SJCRH30 (cell line): Measurements from ENCODE around the gene CTSD. TPM values are rescaled to one million over a fixed set of nuclear protein-coding genes. Genes with fewer than 3 reads are reported as not detected.
"Not testable (repeated sequence)": the region's sequence is repeated elsewhere in the genome, so short reads cannot be mapped to it uniquely, and the experiment has no call there.

ENCODE experiments used
- DNase-seq, 2 experiments: peaks; one replicate each; pipeline ENCODE4 v3.0.0-alpha.2; 2015 to 2020
- H3K27ac ChIP-seq: fragments of 250-450 bp; sonication (Bioruptor Pico); 2 replicates; pipeline ENCODE4 v1.5.1; 2020; ENCODE audit warnings: mild to moderate bottlenecking, moderate library complexity
- H3K27me3 ChIP-seq: fragments of 250-450 bp; sonication (Bioruptor Pico); 2 replicates; pipeline ENCODE4 v1.5.1; 2020; ENCODE audit warnings: mild to moderate bottlenecking, moderate library complexity
- H3K36me3 ChIP-seq: fragments of 250-450 bp; sonication (Bioruptor Pico); 2 replicates; pipeline ENCODE4 v1.5.1; 2020; ENCODE audit warnings: mild to moderate bottlenecking, moderate library complexity
- H3K4me1 ChIP-seq: fragments of 250-450 bp; sonication (Bioruptor Pico); 2 replicates; pipeline ENCODE4 v1.5.1; 2020; ENCODE audit warnings: mild to moderate bottlenecking, moderate library complexity
- H3K4me3 ChIP-seq: fragments of 250-450 bp; sonication (Bioruptor Pico); 2 replicates; pipeline ENCODE4 v1.5.1; 2020; ENCODE audit warnings: mild to moderate bottlenecking, moderate library complexity
- H3K9me3 ChIP-seq: fragments of 250-450 bp; sonication (Bioruptor Pico); replicated peaks from 2 replicates; pipeline ENCODE4 v1.5.1; 2020; ENCODE audit warnings: mild to moderate bottlenecking, moderate library complexity
- total RNA-seq: library from RNA; depleted of rRNA; stranded (reverse); fragments of >200 nt; shearing (Covaris generic); gene quantifications from 2 replicates; pipeline ENCODE4 v1.2.3, GENCODE V29; 2014; rRNA removed

CTSD gene
- 70.2 and 71.4 TPM in 2 replicates for total RNA-seq

- peak within 1 kb of the TSS; percentile 91 for H3K4me3 ChIP-seq
- peak; percentile 82 to 83 for DNase-seq
- H3K27me3 ChIP-seq, result no peaks in the 10 kb centered on the region
- H3K36me3 ChIP-seq, result no peaks in the 10 kb centered on the region; the same call in 1 of the 2 replicates
- H3K27ac ChIP-seq, result peak within 1 kb of the TSS; percentile 31
- peaks cover 16% of the 10 kb centered on the region; the same call in 1 of the 2 replicates for H3K4me1 ChIP-seq
- no peaks in the 10 kb centered on the region for H3K9me3 ChIP-seq
These were observed at the start of gene CTSD for GRCh38 chr11:1763796-1764661. Gene CTSD, minus strand, starts transcription at chr11:1763927. Its CDS starts 68 bp downstream, at chr11:1763859.

- not testable (repeated sequence) for H3K27me3 ChIP-seq, H3K4me1 ChIP-seq, H3K4me3 ChIP-seq, DNase-seq, H3K36me3 ChIP-seq, H3K27ac ChIP-seq
- H3K9me3 ChIP-seq, result peaks cover 16% of the 10 kb centered on the region; the same call in 1 of the 2 replicates
These were observed 49.6 kb upstream of the CTSD start for GRCh38 chr11:1813356-1813755.

GRCh38 chr11:1812801-1813200 is 49.1 kb upstream of the CTSD start:
- Histone ChIP-seq H3K27me3 (no peaks in the 10 kb centered on the region), H3K4me1 (no peaks in the 10 kb centered on the region), H3K36me3 (no peaks in the 10 kb centered on the region), H3K9me3 (peaks cover 11% of the 10 kb centered on the region; the same call in 1 of the 2 replicates), H3K4me3 (no peak overlapping the region), H3K27ac (no peak overlapping the region)
- no peak for DNase-seq

- Histone ChIP-seq H3K27ac (no peak overlapping the region), H3K4me3 (no peak overlapping the region), H3K36me3 (no peaks in the 10 kb centered on the region), H3K9me3 (0 out of 2 replicates have a peak, but pooled peaks cover 8% of the 10 kb centered on the region), H3K27me3 (no peaks in the 10 kb centered on the region), H3K4me1 (no peaks in the 10 kb centered on the region)
- DNase-seq, result no peak
These were observed 48.5 kb upstream of the CTSD start for GRCh38 chr11:1812274-1812673.

GRCh38 chr11:1810761-1811160 is 47.0 kb upstream of the CTSD start:
- DNase-seq, result no peak
- Histone ChIP-seq H3K27ac (no peak overlapping the region), H3K4me3 (no peak overlapping the region), H3K9me3 (0 out of 2 replicates have a peak, but pooled peaks cover 6% of the 10 kb centered on the region), H3K27me3 (no peaks in the 10 kb centered on the region), H3K4me1 (no peaks in the 10 kb centered on the region), H3K36me3 (no peaks in the 10 kb centered on the region)

- H3K27me3 ChIP-seq, result no peaks in the 10 kb centered on the region
- no peak overlapping the region for H3K27ac ChIP-seq
- no peak overlapping the region for H3K4me3 ChIP-seq
- H3K4me1 ChIP-seq, result no peaks in the 10 kb centered on the region
- 0 out of 2 replicates have a peak, but pooled peaks cover 6% of the 10 kb centered on the region for H3K9me3 ChIP-seq
- no peaks in the 10 kb centered on the region for H3K36me3 ChIP-seq
- no peak for DNase-seq
These were observed 43.7 kb upstream of the CTSD start for GRCh38 chr11:1807264-1807995.

- Histone ChIP-seq H3K36me3 (no peaks in the 10 kb centered on the region), H3K4me1 (no peaks in the 10 kb centered on the region), H3K9me3 (0 out of 2 replicates have a peak, but pooled peaks cover 3% of the 10 kb centered on the region), H3K4me3 (no peak overlapping the region), H3K27ac (no peak overlapping the region), H3K27me3 (no peaks in the 10 kb centered on the region)
- DNase-seq, result no peak
These were observed 41.8 kb upstream of the CTSD start for GRCh38 chr11:1805525-1805924.

- H3K9me3 ChIP-seq, DNase-seq, H3K27me3 ChIP-seq, H3K36me3 ChIP-seq, H3K27ac ChIP-seq, H3K4me1 ChIP-seq, H3K4me3 ChIP-seq: not testable (repeated sequence)
These were observed 40.2 kb upstream of the CTSD start for GRCh38 chr11:1803835-1804519.

- Histone ChIP-seq H3K27me3 (no peaks in the 10 kb centered on the region), H3K9me3 (no peaks in the 10 kb centered on the region)
These were observed 39.5 kb upstream of the CTSD start for GRCh38 chr11:1803246-1803645.

GRCh38 chr11:1797391-1798125 is 33.8 kb upstream of the CTSD start:
- no peaks in the 10 kb centered on the region for H3K36me3 ChIP-seq
- no peaks in the 10 kb centered on the region for H3K9me3 ChIP-seq
- no peak overlapping the region for H3K4me3 ChIP-seq
- H3K4me1 ChIP-seq, result no peaks in the 10 kb centered on the region
- no peaks in the 10 kb centered on the region; the same call in 1 of the 2 replicates for H3K27me3 ChIP-seq
- H3K27ac ChIP-seq, result no peak overlapping the region
- no peak for DNase-seq

More at GRCh38 chr11:1803246-1803645, 39.5 kb upstream of the CTSD start:
- H3K27ac ChIP-seq, result no peak overlapping the region
- H3K4me1 ChIP-seq, result no peaks in the 10 kb centered on the region
- no peak for DNase-seq
- no peak overlapping the region for H3K4me3 ChIP-seq
- H3K36me3 ChIP-seq, result no peaks in the 10 kb centered on the region

GRCh38 chr11:1796413-1797011 is 32.8 kb upstream of the CTSD start:
- DNase-seq, result no peak
- Histone ChIP-seq H3K27me3 (no peaks in the 10 kb centered on the region; the same call in 1 of the 2 replicates), H3K36me3 (no peaks in the 10 kb centered on the region), H3K4me1 (no peaks in the 10 kb centered on the region), H3K4me3 (no peak overlapping the region), H3K27ac (no peak overlapping the region), H3K9me3 (no peaks in the 10 kb centered on the region)

GRCh38 chr11:1793081-1793480 is 29.4 kb upstream of the CTSD start:
- DNase-seq, result no peak
- Histone ChIP-seq H3K36me3 (no peaks in the 10 kb centered on the region), H3K27ac (no peak overlapping the region), H3K9me3 (0 out of 2 replicates have a peak, but pooled peaks cover 2% of the 10 kb centered on the region), H3K27me3 (no peaks in the 10 kb centered on the region; the same call in 1 of the 2 replicates), H3K4me3 (no peak overlapping the region), H3K4me1 (no peaks in the 10 kb centered on the region)

GRCh38 chr11:1792461-1792860 is 28.7 kb upstream of the CTSD start:
- Histone ChIP-seq H3K27ac (no peak overlapping the region), H3K4me1 (no peaks in the 10 kb centered on the region), H3K9me3 (0 out of 2 replicates have a peak, but pooled peaks cover 2% of the 10 kb centered on the region), H3K27me3 (no peaks in the 10 kb centered on the region; the same call in 1 of the 2 replicates), H3K4me3 (no peak overlapping the region), H3K36me3 (no peaks in the 10 kb centered on the region)
- no peak for DNase-seq
